Hematopoietic multipotent progenitor cell treated with erythropoietin and hydrocortisone succinate and interleukin-3 and kit ligand, for 15 days (in vitro differentiated cells): ENCODE results near the gene CERS5.
"Not testable (repeated sequence)": the region's sequence is repeated elsewhere in the genome, so short reads cannot be mapped to it uniquely, and the experiment has no call there.

ENCODE experiments used
- DNase-seq: peaks from one replicate; pipeline ENCODE4 v3.0.0-alpha.2; 2015; ENCODE audit warnings: low spot score

CERS5 gene

DNA sequence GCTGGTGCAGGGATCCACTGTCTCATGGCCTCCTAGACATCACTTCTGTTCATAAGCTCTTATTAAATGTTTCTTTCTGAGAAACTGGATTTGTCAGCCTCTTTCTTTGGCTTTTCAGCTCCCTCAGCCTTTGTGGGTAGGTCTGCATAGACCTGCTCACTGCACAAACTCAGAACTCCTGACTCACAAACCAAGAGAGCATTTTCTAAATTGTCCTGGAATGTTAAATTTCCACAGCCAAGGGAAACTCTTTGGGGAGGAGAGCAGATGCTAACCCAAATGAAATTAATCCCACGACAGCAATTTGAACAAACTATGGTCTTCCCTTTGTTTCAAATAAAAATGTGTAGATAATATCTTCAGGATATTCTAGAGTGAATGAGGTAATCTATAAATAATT is 19.5 kb upstream of the CERS5 start:
- no peak for DNase-seq

DNA sequence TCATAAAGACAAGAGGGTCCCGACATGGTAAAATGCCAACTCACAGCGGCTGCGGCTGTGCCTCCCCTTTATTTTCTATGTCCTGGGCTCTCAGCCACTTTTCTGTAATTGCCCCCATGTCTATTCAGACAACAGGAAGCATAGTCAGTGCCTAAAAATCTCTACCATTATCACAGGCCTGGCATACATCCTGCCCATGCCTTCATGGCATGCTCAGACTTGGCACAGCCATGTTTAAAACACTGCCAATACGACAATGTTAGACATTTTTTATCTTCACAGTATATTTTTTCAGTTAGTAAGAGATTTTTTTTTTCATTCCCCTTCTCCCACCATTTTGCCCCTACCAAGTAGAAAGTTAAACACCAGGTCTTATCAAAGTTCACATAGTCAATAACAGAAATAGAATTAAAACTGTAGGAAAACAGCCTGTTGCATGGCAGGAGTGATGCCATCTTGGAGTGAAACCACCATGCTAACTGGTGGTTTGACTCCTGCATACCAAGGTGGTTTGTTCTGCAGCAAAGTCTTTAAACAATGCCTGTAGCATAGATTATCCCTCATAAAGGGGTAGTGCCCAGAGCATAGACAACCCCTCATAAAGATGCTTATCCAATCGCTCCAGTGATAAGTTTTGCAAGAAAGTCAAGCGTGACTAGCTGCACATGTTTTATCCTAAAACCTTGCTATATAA is 18.9 kb upstream of the CERS5 start:
- no peak for DNase-seq

DNA sequence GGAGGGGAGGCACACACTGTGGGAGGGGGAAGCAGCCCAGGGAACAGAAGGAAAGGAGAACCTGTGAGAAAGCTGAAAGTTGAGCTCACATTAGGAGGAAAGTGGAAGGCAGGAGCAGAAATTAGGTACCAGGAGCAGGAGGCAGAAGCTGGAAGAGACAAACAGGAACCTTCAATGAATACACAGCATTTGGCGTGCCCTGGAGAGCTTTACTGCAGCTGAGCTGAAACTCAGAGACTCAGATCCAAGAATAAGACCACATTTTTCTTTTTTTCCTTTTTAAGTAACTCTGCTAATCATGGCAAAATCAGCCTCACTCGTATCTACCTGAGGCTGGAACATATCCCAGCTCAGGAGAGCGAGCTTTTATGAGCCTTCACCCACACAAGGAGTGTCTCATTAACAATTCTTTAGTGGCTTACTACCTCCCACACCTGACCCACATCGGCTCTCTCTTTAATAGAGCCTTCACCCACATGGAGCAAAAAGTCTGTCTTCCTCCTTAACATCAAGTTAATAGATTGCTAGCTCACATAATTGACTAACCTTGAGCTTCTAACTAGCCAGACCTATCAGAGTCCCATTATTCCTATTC is 18.2 kb upstream of the CERS5 start:
- no peak for DNase-seq

DNA sequence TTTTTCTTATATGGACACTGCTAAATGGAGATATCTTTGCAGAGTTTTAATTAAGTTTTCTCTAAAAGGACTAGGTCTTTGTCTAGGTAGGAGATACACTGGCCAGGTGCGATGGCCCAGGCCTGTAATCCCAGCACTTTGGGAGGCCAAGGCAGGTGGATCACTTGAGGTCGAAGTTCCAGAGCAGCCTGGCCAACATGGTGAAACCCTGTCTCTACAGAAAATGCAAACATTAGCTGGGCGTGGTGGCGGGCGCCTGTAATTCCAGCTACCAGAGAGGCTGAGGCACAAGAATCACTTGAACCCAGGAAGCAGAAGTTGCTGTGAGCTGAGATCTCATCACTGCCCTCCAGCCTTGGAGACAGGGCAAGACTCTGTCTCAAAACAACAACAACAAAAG is 17.1 kb upstream of the CERS5 start:
- no peak for DNase-seq

DNA sequence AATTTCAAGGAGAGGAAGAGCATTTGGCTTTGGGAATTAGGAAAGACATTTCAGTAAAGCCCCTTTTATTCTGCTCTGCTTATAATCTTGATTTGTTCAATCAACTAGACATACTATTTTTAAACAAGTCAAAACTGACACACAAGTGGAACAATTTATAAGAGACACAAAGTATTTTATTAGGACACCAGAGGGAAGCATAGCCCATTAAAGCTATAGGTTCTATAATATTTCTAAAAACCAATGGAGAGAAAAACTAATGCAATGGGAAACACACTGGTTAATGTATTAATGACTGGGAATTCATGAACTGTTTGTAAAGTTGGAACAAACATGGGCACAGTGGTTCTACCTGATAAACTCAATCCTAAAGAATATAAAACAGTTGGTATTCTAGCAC is 15.3 kb upstream of the CERS5 start:
- DNase-seq: no peak

DNA sequence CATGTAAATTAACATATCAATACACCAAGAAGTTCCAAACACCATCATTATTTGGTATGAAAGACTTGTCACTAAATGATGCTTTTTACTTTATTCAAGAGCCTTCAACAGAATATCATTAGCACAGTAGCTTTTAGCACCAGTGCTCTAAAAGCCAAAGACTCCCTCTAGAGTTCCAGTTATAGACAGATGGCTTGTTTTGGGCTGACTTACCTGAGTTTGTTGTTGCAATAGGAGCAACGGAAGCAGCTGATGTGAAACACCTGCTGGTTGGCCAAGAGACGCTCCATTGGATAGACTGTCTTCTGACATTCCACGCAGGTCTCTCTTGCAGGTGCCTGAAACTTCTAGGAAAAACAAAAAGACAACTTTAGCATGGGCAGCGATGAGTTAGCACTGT is 14.5 kb upstream of the CERS5 start:
- DNase-seq: no peak

DNA sequence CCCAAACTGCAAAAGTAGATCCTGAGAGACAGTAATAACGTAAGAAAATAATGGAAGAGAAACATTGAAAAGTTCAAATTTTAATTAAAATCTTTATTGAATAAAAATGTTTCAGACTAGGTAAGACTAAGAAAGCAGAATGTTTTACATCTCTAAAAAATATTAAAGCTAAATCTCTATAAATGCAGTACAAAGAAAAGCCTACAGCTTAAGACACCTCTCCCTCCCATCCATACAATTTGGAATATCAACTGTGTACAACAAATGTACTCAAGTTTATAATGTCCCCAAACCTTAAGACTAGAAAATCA is 8.5 kb upstream of the CERS5 start:
- no peak for DNase-seq

DNA sequence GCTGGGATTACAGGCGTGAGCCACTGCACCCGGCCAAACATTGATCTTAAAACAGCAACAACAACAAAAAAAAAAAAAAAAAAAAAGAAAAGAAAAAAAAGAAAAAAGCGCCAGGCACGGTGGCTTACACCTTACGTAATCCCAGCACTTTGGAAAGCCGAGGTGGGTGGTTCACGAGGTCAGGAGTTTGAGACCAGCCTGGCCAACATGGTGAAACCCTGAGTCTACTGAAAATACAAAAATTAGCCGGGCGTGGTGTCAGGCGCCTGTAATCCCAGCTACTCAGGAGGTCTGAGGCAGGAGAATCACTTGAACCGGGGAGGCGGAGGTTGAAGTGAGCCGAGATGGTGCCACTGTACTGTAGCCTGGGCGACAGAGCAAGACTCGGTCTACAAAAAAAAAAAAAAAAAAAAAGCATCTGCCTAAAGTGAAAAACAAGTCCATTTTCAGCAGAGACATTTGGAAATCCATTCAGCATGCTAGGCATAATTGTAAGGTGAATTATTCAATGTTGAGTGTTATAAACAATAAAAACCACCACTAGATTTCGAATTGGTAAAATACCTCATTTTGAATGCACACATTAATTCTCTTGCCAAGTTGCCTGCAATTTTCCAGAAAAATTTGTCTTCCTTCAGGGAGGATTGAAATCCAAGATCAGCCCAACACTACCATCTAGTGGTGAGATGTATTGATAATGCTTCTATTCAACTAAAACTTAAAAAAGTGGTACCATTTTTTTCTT is 8.0 kb upstream of the CERS5 start:
- DNase-seq: peak; percentile 80

DNA sequence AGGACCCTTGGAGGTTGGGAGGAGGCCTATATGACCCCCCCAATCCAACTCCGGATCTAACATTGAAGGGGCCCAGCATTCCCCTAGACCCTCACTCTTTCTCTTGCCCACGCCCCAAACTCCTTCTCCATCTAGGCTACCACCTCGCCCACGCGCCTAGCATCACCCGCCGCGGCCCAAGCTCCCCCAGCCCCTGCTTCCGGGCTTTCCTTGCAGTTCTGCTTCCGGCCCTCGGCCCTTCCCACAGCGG is 445 bp downstream of the CERS5 start:
- no peak for DNase-seq

DNA sequence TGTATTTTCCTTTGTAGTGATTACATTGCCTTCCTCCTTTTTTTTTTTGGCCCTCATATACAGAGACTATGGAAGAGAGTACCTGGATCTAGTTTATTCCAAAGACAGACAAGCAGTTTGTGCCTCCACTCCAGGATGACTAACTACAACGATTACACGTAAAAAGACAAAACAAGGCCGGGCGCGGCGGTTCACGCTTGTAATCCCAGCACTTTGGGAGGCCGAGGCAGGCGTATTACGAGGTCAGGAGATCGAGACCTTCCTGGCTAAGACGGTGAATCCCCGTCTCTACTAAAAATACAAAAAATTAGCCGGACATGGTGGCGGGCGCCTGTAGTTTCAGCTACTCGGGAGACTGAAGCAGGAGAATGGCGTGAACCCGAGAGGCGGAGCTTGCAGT is 2.2 kb downstream of the CERS5 start:
- no peak for DNase-seq

DNA sequence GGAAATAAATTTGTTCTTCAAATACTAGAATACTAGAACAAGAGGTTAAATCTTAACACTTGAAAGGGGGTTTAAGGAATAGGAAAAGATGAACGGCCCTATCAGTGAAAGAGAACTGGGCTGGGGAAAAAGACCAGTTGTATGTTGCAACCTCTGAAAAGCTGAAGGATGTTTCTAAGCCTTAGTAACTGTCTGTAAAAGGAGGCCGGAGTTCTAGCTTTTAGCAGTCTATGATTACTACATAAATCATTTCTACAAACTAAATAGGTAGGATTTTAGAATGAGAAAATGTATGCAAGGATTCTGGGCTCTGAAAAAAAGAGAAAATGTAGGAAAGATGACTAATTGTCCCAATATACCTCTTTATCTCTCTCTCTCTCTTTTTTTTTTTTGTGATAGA is 4.9 kb downstream of the CERS5 start:
- no peak for DNase-seq

DNA sequence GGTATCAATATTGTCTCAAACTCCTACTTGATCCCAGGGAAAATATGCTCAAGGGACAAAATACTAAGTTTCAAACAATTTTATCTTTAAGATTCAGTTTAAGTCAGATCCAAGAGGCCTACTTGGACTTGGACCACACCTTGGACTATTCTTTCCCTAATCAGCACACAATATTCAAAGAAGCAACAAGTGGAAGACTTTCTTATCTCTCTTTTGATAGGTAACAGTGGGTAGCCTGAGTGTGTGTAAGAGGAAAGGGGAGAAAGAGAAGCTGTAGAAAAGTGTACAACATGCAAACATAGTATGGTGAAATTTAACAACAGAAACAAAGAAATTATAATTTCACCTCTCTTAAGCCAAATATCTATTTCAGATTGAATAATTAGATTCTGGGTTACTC is 6.5 kb downstream of the CERS5 start:
- no peak for DNase-seq

DNA sequence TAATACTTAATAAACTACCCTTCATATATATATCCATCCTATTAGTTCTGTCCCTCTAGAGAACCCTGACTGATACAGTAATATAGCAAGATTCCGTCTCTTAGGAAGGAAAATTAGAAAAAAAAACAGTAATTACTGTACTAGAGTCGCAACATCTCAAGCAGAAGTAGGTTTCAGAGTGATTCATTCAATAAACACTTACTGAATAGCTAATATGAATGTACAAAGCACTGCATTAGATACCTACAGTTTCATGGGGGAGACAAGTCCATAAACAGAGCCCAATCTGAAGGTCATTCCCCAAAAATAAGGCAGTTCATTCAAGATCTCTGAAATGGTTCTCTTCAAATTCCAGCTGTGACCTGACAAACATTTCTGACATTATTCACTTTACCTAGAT is 9.9 kb downstream of the CERS5 start:
- DNase-seq: no peak

DNA sequence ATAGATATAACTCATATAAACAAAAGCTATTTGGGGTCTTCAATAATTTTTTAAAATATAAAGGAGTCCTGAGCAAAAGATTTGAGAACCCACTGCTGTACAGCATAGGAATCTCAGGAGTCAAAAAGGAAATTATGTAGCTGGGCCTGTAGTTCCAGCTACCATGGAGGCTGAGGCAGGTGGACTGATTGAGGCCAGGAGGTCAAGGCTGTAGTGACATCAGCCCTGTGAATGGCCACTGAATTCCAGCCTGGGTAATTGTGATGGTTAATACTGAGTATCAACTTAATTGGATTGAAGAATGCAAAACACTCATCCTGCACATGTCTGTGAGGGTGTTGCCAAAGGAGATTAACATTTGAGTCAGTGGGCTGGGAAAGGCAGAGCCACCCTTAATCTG is 10.5 kb downstream of the CERS5 start:
- DNase-seq: no peak

DNA sequence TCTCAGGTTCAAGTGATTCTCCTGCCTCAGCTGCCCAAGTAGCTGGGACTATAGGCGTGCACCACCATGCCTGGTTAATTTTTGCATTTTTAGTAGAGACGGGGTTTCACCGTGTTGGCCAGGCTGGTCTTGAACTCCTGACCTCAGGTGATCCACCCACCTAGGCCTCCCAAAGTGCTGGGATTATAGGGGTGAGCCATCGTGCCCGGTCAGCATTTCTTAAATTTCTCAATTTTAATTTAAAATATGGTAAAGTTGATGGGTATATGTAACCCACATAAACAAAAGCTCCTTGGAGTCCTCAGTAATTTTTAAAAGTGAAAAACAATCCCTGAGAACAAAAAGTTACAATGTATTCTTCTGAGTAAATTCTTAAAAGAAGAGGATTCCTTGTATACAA is 12.2 kb downstream of the CERS5 start:
- DNase-seq: not testable (repeated sequence)

DNA sequence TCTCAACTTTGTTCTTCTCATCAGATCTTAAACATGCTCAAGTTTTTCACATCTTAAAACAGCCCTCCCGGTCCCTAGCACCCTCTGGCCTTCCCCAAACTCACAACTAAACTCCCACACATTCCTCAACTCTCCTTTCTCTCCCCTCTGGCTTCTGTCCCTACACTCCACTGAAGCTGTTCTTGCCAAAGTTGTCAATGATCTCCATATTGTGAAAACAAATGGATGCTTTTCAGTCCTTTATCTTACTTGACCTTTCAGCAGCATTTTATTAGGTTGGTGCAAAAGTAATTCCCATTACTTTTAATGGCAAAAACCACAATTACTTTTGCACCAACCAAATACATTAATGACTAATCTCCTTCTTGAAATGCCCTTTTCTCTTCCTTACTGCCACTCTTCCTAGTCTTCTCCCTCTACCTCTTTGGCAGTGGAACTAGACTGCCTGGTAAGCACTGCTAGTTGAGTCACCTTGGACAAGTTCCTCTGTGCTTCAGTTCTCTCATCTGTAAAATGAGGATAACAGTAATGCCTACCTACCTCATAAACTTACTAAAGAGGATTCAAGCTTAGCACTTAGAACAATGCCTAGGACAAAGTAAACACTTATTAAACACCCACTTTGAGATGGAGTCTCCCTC is 16.0 kb downstream of the CERS5 start:
- no peak for DNase-seq

DNA sequence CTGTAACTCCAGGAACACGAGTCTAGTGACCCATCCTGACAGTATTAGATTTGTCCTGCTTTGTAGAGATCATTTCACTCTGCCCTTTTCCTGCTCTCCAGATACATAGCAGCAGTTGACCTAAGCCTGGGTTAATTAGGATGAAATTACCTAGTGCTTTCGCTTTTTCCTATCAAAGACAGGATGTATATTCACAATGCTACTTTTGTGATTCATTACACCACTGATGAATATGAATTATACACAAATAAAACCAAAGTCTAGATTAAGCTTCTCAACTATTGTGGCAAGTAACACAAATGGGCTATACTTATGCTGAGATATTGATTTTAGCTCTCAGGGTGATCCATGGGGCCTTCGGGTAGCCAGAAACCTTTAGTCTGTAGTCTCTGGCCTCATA is 17.9 kb downstream of the CERS5 start:
- no peak for DNase-seq

DNA sequence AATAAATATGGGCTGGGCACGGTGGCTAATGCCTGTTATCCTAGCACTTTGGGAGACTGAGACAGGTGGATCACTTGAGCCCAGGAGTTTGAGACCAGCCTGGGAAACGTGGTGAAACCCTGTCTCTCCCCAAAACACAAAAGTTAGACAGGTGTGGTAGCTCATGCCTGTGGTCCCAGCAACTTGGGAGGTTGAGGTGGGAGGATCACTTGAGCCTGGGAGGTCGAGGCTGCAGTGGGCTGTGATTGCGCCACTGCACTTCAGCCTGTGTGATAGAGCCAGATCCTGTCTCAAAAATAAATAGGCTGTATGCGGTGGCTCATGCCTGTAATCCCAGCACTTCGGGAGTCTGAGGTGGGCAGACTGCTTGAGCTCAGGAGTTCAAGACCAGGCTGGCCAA is 19.2 kb downstream of the CERS5 start:
- not testable (repeated sequence) for DNase-seq

DNA sequence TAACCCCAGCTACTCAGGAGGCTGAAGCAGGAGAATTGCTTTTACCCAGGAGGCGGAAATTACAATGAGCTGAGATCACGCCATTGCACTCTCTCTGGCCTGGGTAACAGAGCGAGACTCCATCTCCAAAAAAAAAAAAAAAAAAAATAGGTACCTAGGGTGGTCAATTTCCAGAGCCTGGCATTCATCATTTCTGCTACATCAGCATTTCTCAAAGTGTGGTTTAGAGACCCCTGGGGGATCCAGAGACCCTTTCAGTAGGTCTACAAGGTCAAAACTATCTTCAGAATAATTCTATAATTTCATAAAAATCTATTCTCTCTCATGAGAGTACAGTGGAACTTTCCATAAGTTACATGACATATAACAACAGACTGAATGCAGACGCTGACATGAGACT is 19.9 kb downstream of the CERS5 start:
- DNase-seq: no peak

DNA sequence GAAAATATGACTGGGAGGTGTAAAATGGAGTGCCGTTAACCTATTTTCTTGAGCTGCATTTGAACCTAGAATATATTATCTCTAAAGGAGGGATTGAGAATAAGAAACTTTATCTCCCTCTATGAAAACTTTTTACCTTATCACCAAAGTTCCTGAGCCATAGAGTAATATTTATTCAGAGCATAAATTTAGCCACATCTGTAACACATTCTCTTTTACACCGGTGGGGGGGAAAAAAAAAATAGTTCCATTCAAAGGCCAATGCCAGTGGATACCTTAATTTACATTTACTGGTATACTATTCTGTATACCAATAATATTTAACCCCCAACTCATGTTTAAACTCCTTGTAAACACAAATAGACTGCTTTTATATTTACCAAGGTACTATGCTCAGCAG is 21.7 kb downstream of the CERS5 start:
- no peak for DNase-seq

DNA sequence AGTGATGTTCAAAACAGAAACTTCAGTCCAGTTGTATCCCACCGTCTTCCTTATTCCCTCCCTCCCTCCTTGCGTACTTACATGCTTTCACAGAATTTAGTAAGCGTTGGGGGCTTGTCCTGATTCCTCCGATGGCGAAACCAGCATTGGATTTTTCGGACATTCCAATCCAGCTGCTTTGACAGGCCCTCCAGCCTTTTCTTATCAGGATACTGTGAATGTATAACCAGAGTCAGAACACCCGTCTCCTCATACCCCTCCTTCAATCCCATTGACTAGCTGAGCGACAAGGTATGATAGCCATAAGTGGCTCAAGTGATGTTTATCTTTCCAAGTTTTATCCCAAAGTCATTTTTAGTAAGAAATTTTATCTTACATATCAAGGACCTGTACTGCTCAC is 24.2 kb downstream of the CERS5 start:
- no peak for DNase-seq

DNA sequence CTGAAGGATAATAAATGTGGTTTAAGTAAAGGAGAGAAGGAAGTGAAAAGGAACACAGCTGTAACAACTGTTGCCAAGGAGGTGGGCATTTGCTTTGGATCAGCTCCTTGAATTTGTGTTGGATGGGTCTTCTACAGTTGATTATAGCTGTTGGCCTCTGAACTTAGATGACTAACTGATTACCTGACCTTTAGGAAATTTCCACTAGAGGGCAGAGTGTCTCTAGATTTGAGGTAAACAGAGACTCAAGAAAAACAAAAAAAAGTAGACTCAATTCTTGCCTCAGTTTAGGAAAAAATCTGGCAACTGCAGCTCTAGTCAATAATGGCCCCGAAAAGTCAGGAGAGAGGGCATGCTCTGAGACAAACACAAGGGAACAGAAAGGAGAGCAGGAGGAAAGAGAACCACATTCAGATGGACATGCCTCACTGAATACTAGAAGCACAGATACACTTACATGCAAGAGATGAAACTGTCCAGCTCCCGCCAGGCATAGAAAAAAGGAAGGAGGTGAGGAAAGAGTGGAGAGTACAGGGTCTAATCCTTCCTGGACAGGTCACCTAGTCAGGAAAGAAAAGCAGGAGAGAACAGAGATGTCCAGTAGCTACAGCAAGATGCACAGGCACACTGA is 34.5 kb downstream of the CERS5 start:
- DNase-seq: peak; percentile 72

DNA sequence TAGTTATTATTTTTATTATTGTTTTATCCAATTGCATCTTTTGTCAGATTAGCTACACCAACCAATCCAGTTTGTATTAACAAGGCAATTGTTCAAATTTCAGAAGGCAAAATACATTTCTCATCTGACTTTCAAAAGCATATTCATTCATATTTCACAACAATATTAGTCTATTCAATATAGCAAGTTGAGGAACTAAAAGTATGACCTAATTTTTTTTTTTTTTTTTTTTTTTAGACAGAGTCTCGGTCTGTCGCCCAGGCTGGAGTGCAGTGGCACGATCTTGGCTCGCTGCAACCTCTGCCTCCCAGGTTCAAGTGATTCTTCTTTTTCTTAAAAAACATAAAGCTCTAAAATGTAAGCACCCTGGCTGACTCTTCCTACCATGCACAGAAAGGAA is 37.9 kb downstream of the CERS5 start:
- DNase-seq: no peak
